MM.1S (cell line): ENCODE results near the gene CP.

ENCODE experiments used
- DNase-seq: peaks from one replicate; pipeline ENCODE4 v3.0.0-alpha.2; 2015
- H2AFZ ChIP-seq: fragments of 300-600 bp; sonication (generic); 2 replicates; pipeline ENCODE4 v1.6.0; 2016; ENCODE audit warnings: antibody characterized with exemption, low read length
- H3F3A ChIP-seq: fragments of 300-600 bp; sonication (generic); 2 replicates; pipeline ENCODE4 v1.6.1; 2016; ENCODE audit warnings: mild to moderate bottlenecking, antibody characterized with exemption, low read length, moderate library complexity, mixed read lengths; ENCODE audit not compliant: insufficient read depth
- H3K27ac ChIP-seq: fragments of 300-600 bp; sonication (generic); 2 replicates; pipeline ENCODE4 v1.5.1; 2016; ENCODE audit warnings: mild to moderate bottlenecking, low read length
- H3K27me3 ChIP-seq: fragments of 300-600 bp; sonication (generic); replicated peaks from 2 replicates; pipeline ENCODE4 v1.6.0; 2016; ENCODE audit warnings: low read length; ENCODE audit not compliant: insufficient read depth
- H3K36me3 ChIP-seq: fragments of 300-600 bp; sonication (generic); replicated peaks from 2 replicates; pipeline ENCODE4 v1.6.1; 2016; ENCODE audit warnings: mild to moderate bottlenecking, low read length, mixed read lengths; ENCODE audit not compliant: insufficient read depth
- H3K4me1 ChIP-seq: fragments of 300-600 bp; sonication (generic); 2 replicates; pipeline ENCODE4 v1.6.1; 2016; ENCODE audit warnings: low read length, mixed read lengths
- H3K4me2 ChIP-seq: fragments of 300-600 bp; sonication (generic); 2 replicates; pipeline ENCODE4 v1.6.0; 2016; ENCODE audit warnings: low read depth, low read length
- H3K4me3 ChIP-seq: fragments of 300-600 bp; sonication (generic); 2 replicates; pipeline ENCODE4 v1.5.1; 2016; ENCODE audit warnings: low read length, mixed read lengths
- H3K79me2 ChIP-seq: fragments of 300-600 bp; sonication (generic); 2 replicates; pipeline ENCODE4 v1.6.1; 2016; ENCODE audit warnings: mixed run types, low read length, mixed read lengths
- H3K9ac ChIP-seq: fragments of 300-600 bp; sonication (generic); 2 replicates; pipeline ENCODE4 v1.6.1; 2016; ENCODE audit warnings: low read length, mixed read lengths
- H3K9me2 ChIP-seq: fragments of 300-600 bp; sonication (generic); replicated peaks from 2 replicates; pipeline ENCODE4 v1.6.1; 2016; ENCODE audit warnings: mild to moderate bottlenecking, low read length, mixed read lengths; ENCODE audit not compliant: insufficient read depth
- H3K9me3 ChIP-seq: fragments of 300-600 bp; sonication (generic); replicated peaks from 2 replicates; pipeline ENCODE4 v1.6.1; 2016; ENCODE audit warnings: mild to moderate bottlenecking, low read length, mixed read lengths; ENCODE audit not compliant: insufficient read depth
- H4K20me1 ChIP-seq: fragments of 300-600 bp; sonication (generic); 2 replicates; pipeline ENCODE4 v1.6.1; 2016; ENCODE audit warnings: mild to moderate bottlenecking, low read length, moderate library complexity, mixed read lengths; ENCODE audit not compliant: insufficient read depth
- EZH2 ChIP-seq: fragments of 300-600 bp; sonication (generic); optimal IDR thresholded peaks from 2 replicates; pipeline ENCODE3; 2017; ENCODE audit warnings: low read depth, mild to moderate bottlenecking, antibody characterized with exemption, low read length, mixed read lengths
- EZH2phosphoT487 ChIP-seq: fragments of 300-600 bp; sonication (generic); IDR thresholded peaks from 2 replicates; pipeline ENCODE4 v1.6.1; 2018; ENCODE audit warnings: antibody characterized with exemption, low read length
- TF ChIP-seq, protein P1 (sequence below): fragments of 300-600 bp; sonication (generic); IDR thresholded peaks from 2 replicates; pipeline ENCODE4 v1.5.1; 2016; ENCODE audit warnings: antibody characterized with exemption, low read length, mixed read lengths

Gene CP

DNA sequence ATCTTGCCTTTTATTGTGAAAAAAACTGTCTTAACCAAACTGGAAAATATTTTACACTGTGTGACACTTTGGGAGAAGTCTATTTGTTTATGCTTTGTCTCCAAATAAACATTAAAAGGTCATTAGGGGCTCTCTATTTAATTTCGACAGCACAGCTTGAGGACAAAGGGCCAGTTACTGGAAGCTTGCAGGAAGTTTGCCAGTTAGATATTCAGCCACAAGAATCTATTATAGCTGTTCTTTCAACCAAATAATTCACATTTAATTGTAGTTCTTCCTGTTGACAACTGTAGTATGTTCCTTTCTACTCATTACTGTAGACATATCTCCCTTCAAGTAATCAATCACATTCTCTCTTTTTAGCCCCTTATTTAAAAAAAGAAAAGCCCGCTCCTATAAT, 6.1 kb downstream of the CP start:
- Histone ChIP-seq H3K4me2 (no peak overlapping the region), H3K79me2 (no peaks in the 10 kb centered on the region), H3K9me2 (no peaks in the 10 kb centered on the region), H2AFZ (no peak overlapping the region), H3K36me3 (no peaks in the 10 kb centered on the region), H3K9me3 (no peaks in the 10 kb centered on the region), H3K27me3 (no peaks in the 10 kb centered on the region), H3F3A (no peaks in the 10 kb centered on the region), H3K9ac (no peak overlapping the region), H4K20me1 (no peaks in the 10 kb centered on the region), H3K27ac (no peak overlapping the region), H3K4me3 (no peak overlapping the region), H3K4me1 (no peaks in the 10 kb centered on the region)
- no peak for DNase-seq
- TF ChIP-seq EZH2phosphoT487 (no peak), EZH2 (no peak)
- TF ChIP-seq, protein P1, sequence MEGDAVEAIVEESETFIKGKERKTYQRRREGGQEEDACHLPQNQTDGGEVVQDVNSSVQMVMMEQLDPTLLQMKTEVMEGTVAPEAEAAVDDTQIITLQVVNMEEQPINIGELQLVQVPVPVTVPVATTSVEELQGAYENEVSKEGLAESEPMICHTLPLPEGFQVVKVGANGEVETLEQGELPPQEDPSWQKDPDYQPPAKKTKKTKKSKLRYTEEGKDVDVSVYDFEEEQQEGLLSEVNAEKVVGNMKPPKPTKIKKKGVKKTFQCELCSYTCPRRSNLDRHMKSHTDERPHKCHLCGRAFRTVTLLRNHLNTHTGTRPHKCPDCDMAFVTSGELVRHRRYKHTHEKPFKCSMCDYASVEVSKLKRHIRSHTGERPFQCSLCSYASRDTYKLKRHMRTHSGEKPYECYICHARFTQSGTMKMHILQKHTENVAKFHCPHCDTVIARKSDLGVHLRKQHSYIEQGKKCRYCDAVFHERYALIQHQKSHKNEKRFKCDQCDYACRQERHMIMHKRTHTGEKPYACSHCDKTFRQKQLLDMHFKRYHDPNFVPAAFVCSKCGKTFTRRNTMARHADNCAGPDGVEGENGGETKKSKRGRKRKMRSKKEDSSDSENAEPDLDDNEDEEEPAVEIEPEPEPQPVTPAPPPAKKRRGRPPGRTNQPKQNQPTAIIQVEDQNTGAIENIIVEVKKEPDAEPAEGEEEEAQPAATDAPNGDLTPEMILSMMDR, result no peak

DNA sequence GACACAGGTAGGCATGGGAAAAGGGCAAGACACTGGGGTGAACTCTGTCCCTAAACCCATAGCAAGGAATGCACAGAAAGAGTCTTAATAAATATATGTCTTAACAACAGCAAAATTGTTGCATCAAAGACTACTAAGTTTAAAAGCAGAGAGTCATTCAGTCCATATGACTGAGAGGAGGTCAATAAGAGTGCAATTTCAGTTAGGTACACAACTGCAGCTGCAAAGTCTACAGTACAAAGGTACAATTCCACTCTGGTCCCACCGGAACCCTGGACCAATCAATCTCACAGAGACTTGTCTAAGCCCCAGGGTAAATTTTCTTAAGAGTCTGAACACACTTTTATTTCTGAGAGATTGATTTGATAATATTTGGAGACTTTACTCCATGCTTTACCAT, 6.9 kb downstream of the CP start:
- Histone ChIP-seq H3K79me2 (no peaks in the 10 kb centered on the region), H4K20me1 (no peaks in the 10 kb centered on the region), H3K27ac (no peak overlapping the region), H3K9me2 (no peaks in the 10 kb centered on the region), H3K27me3 (no peaks in the 10 kb centered on the region), H3K36me3 (no peaks in the 10 kb centered on the region), H3F3A (no peaks in the 10 kb centered on the region), H3K4me3 (no peak overlapping the region), H2AFZ (no peak overlapping the region), H3K9ac (no peak overlapping the region), H3K9me3 (no peaks in the 10 kb centered on the region), H3K4me1 (no peaks in the 10 kb centered on the region), H3K4me2 (no peak overlapping the region)
- DNase-seq, result no peak
- TF ChIP-seq EZH2, result no peak
- no peak for TF ChIP-seq EZH2phosphoT487
- TF ChIP-seq, protein P1, result no peak

GRCh38 chr3:149212386-149212785, 9.2 kb downstream of the CP start:
- TF ChIP-seq EZH2, result no peak
- TF ChIP-seq EZH2phosphoT487, result no peak
- TF ChIP-seq, protein P1, result no peak
- Histone ChIP-seq H3K9ac (no peak overlapping the region), H3K4me1 (no peaks in the 10 kb centered on the region)

DNA sequence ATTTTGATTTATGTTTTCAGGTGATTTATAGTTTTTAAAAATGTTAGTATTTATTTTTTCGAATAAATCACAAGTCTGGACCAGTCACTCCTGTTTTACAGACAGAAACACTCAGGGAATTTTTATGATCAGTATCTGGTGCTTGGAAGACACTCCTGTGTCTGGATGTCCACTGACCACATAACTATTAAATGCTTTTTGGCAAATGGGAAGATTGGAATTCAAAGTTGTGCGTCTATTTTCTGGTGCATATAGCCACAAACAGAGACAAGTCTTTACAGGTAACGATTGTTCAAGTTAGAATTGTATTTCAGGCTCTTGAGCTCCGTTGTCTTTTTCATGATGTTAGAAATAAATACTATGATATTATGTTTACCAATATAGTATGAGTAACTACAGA, 12.2 kb downstream of the CP start:
- Histone ChIP-seq H3K27ac (no peak overlapping the region), H3K4me1 (no peaks in the 10 kb centered on the region; the same call in 1 of the 2 replicates), H2AFZ (no peak overlapping the region), H3K4me2 (no peak overlapping the region), H3K9ac (no peak overlapping the region), H3K9me2 (no peaks in the 10 kb centered on the region), H3K9me3 (no peaks in the 10 kb centered on the region), H3K4me3 (no peak overlapping the region), H3K79me2 (no peaks in the 10 kb centered on the region), H3F3A (no peaks in the 10 kb centered on the region), H3K27me3 (no peaks in the 10 kb centered on the region), H3K36me3 (no peaks in the 10 kb centered on the region), H4K20me1 (no peaks in the 10 kb centered on the region)
- TF ChIP-seq EZH2phosphoT487 (no peak), EZH2 (no peak)
- TF ChIP-seq, protein P1, result no peak
- DNase-seq, result no peak

More at GRCh38 chr3:149212386-149212785, 9.2 kb downstream of the CP start:
- Histone ChIP-seq H3K27me3 (no peaks in the 10 kb centered on the region), H3K27ac (no peak overlapping the region), H4K20me1 (no peaks in the 10 kb centered on the region), H3K4me2 (no peak overlapping the region), H2AFZ (no peak overlapping the region), H3K79me2 (no peaks in the 10 kb centered on the region), H3K9me3 (no peaks in the 10 kb centered on the region), H3K4me3 (no peak overlapping the region), H3K36me3 (no peaks in the 10 kb centered on the region), H3F3A (no peaks in the 10 kb centered on the region), H3K9me2 (no peaks in the 10 kb centered on the region)
- no peak for DNase-seq
